ENCODE results near the gene FGF18. TPM values are rescaled to one million over a fixed set of nuclear protein-coding genes. Genes with fewer than 3 reads are reported as not detected.
"Not testable (repeated sequence)": the region's sequence is repeated elsewhere in the genome, so short reads cannot be mapped to it uniquely, and the experiment has no call there.

FGF18 gene
- polyA plus RNA-seq, 1 experiment: 0.27 TPM

GRCh38 chr5:171413153-171413910, 6.1 kb upstream of the FGF18 start:
- DNase-seq (ENCODE audit: low read depth, low spot score): no peak

GRCh38 chr5:171413993-171414392, 5.5 kb upstream of the FGF18 start:
- H3K27ac ChIP-seq (ENCODE audit: low read depth, low read length); H3K27me3 ChIP-seq (ENCODE audit: control insufficient read depth, insufficient read depth, low read length); DNase-seq (ENCODE audit: low read depth, low spot score); H3K9me3 ChIP-seq (ENCODE audit: control insufficient read depth, insufficient read depth, low read length); POLR2A ChIA-PET; H3K4me3 ChIP-seq (ENCODE audit: low read depth, low read length): not testable (repeated sequence)
- CTCF ChIA-PET: interaction anchor here (0.8 to 3.6 kb wide), 3 partner anchors 493 to 498 kb away, joined by 3 to 14 read pairs (median 4); no protein-coding TSS in a partner anchor

More at GRCh38 chr5:171413153-171413910, 6.1 kb upstream of the FGF18 start:
- ChIA-PET POLR2A (no interaction called here), CTCF (interaction anchor here (0.5 to 3.6 kb wide), 4 partner anchors 494 to 499 kb away, joined by 3 to 14 read pairs (median 4); no protein-coding TSS in a partner anchor)
- Histone ChIP-seq H3K4me3 (ENCODE audit: low read depth, low read length) (no peak overlapping the region), H3K27me3 (ENCODE audit: control insufficient read depth, insufficient read depth, low read length) (no peaks in the 10 kb centered on the region), H3K9me3 (ENCODE audit: control insufficient read depth, insufficient read depth, low read length) (no peaks in the 10 kb centered on the region), H3K27ac (ENCODE audit: low read depth, low read length) (no peak overlapping the region)
- TF ChIP-seq, protein P1, sequence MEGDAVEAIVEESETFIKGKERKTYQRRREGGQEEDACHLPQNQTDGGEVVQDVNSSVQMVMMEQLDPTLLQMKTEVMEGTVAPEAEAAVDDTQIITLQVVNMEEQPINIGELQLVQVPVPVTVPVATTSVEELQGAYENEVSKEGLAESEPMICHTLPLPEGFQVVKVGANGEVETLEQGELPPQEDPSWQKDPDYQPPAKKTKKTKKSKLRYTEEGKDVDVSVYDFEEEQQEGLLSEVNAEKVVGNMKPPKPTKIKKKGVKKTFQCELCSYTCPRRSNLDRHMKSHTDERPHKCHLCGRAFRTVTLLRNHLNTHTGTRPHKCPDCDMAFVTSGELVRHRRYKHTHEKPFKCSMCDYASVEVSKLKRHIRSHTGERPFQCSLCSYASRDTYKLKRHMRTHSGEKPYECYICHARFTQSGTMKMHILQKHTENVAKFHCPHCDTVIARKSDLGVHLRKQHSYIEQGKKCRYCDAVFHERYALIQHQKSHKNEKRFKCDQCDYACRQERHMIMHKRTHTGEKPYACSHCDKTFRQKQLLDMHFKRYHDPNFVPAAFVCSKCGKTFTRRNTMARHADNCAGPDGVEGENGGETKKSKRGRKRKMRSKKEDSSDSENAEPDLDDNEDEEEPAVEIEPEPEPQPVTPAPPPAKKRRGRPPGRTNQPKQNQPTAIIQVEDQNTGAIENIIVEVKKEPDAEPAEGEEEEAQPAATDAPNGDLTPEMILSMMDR (IDR thresholded peaks at IDR 0.05; ENCODE audit: low read depth, low read length): no peak

GRCh38 chr5:171415115-171415730, 4.2 kb upstream of the FGF18 start:
- Histone ChIP-seq H3K4me3 (ENCODE audit: low read depth, low read length) (no peak overlapping the region), H3K9me3 (ENCODE audit: control insufficient read depth, insufficient read depth, low read length) (no peaks in the 10 kb centered on the region), H3K27me3 (ENCODE audit: control insufficient read depth, insufficient read depth, low read length) (peaks cover 2% of the 10 kb centered on the region), H3K27ac (ENCODE audit: low read depth, low read length) (no peak overlapping the region)
- POLR2A ChIA-PET: no interaction called here
- CTCF ChIA-PET: interaction anchor here (0.9 to 3.6 kb wide), 3 partner anchors 461 to 497 kb away, joined by 4 to 14 read pairs (median 11); no protein-coding TSS in a partner anchor
- DNase-seq (ENCODE audit: low read depth, low spot score): no peak
- TF ChIP-seq, protein P1 (IDR thresholded peaks at IDR 0.05; ENCODE audit: low read depth, low read length): no peak

GRCh38 chr5:171416160-171417049, 3.0 kb upstream of the FGF18 start:
- no peak for DNase-seq (ENCODE audit: low read depth, low spot score)

More at GRCh38 chr5:171416160-171417049, 3.0 kb upstream of the FGF18 start:
- ChIA-PET CTCF (interaction anchor here (0.8 to 1.7 kb wide), 2 partner anchors 490 to 491 kb away, joined by 3 to 11 read pairs; no protein-coding TSS in a partner anchor), POLR2A (no interaction called here)
- Histone ChIP-seq H3K9me3 (ENCODE audit: control insufficient read depth, insufficient read depth, low read length) (no peaks in the 10 kb centered on the region), H3K27ac (ENCODE audit: low read depth, low read length) (no peak overlapping the region), H3K4me3 (ENCODE audit: low read depth, low read length) (no peak overlapping the region), H3K27me3 (ENCODE audit: control insufficient read depth, insufficient read depth, low read length) (peaks cover 4% of the 10 kb centered on the region)
- TF ChIP-seq, protein P1 (IDR thresholded peaks at IDR 0.05; ENCODE audit: low read depth, low read length): no peak

All from AG04450 (cell line).